OCI-LY3 (cell line): ENCODE results near the gene ADAMTS2.

Experiments
- H2AFZ ChIP-seq: fragments of 200-600, 300-600 bp; shearing (Covaris generic); 2 replicates; pipeline ENCODE4 v1.6.0; 2014; ENCODE audit warnings: antibody characterized with exemption, low read depth, low read length
- H3K27ac ChIP-seq: fragments of 200-600, 300-600 bp; sonication (generic); 2 replicates; pipeline ENCODE4 v1.5.1; 2014; ENCODE audit warnings: mild to moderate bottlenecking, low read length, moderate library complexity, mixed read lengths
- H3K27me3 ChIP-seq: fragments of 200-600, 300-600 bp; sonication (generic); 2 replicates; pipeline ENCODE4 v1.6.1; 2014; ENCODE audit warnings: low read depth, low read length, mixed read lengths
- H3K36me3 ChIP-seq: fragments of 200-600, 300-600 bp; sonication (generic); replicated peaks from 2 replicates; pipeline ENCODE3; 2014; ENCODE audit warnings: low read depth, low read length, mixed read lengths
- H3K4me1 ChIP-seq: fragments of 300-600, 200-600 bp; sonication (generic); 2 replicates; pipeline ENCODE4 v1.6.1; 2014; ENCODE audit warnings: low read length, mixed read lengths
- H3K4me2 ChIP-seq: fragments of 200-600, 300-600 bp; sonication (generic); 2 replicates; pipeline ENCODE4 v1.6.1; 2014; ENCODE audit warnings: low read length, mixed read lengths
- H3K4me3 ChIP-seq: fragments of 300-600, 200-600 bp; sonication (generic); 2 replicates; pipeline ENCODE4 v1.5.1; 2014; ENCODE audit warnings: antibody characterized with exemption, mild to moderate bottlenecking, low read length, moderate library complexity
- H3K79me2 ChIP-seq: fragments of 300-600, 200-600 bp; shearing (Covaris generic); 2 replicates; pipeline ENCODE4 v1.6.1; 2014; ENCODE audit warnings: mild to moderate bottlenecking, low read length, mixed read lengths
- H3K9ac ChIP-seq: fragments of 300-600, 200-600 bp; shearing (Covaris generic); 2 replicates; pipeline ENCODE4 v1.6.0; 2014; ENCODE audit warnings: mild to moderate bottlenecking, low read length, moderate library complexity
- H3K9me3 ChIP-seq: fragments of 200-600, 300-600 bp; shearing (Covaris generic); 2 replicates; pipeline ENCODE4 v1.6.1; 2014; ENCODE audit warnings: low read length, mixed read lengths; ENCODE audit not compliant: insufficient read depth
- H4K20me1 ChIP-seq: fragments of 200-600, 300-600 bp; sonication (generic); 2 replicates; pipeline ENCODE4 v1.6.1; 2016; ENCODE audit warnings: low read length, mixed read lengths; ENCODE audit not compliant: insufficient read depth
- CTCF ChIP-seq: fragments of 200-600, 300-600 bp; sonication (generic); IDR thresholded peaks from 2 replicates; pipeline ENCODE4 v1.5.1; 2014; ENCODE audit warnings: antibody characterized with exemption, low read length, low read depth
- EZH2phosphoT487 ChIP-seq: fragments of 200-600 bp; shearing (Covaris generic); IDR thresholded peaks from 2 replicates; pipeline ENCODE4 v1.6.1; 2018; ENCODE audit warnings: antibody characterized with exemption, mixed run types, low read depth

Gene ADAMTS2

GRCh38 chr5:179344431-179345182 lies 654 bp downstream of the ADAMTS2 start:
- Histone ChIP-seq H3K27me3 (no peaks in the 10 kb centered on the region), H3K4me1 (no peaks in the 10 kb centered on the region), H3K9ac (no peak overlapping the region), H3K27ac (no peak overlapping the region), H3K9me3 (no peaks in the 10 kb centered on the region), H3K4me2 (no peak overlapping the region), H2AFZ (no peak overlapping the region), H3K79me2 (no peaks in the 10 kb centered on the region), H3K4me3 (no peak overlapping the region), H4K20me1 (no peaks in the 10 kb centered on the region), H3K36me3 (no peaks in the 10 kb centered on the region)
- no peak for TF ChIP-seq CTCF
- no peak for TF ChIP-seq EZH2phosphoT487

- H4K20me1 ChIP-seq: no peaks in the 10 kb centered on the region
- H3K27me3 ChIP-seq: no peaks in the 10 kb centered on the region
- H3K9ac ChIP-seq: no peak overlapping the region
- H3K27ac ChIP-seq: no peak overlapping the region
- H3K4me3 ChIP-seq: no peak overlapping the region
- no peak overlapping the region for H3K4me2 ChIP-seq
- H3K9me3 ChIP-seq: no peaks in the 10 kb centered on the region
- TF ChIP-seq EZH2phosphoT487 (no peak), CTCF (no peak)
- no peaks in the 10 kb centered on the region for H3K36me3 ChIP-seq
- H3K4me1 ChIP-seq: no peaks in the 10 kb centered on the region
- H3K79me2 ChIP-seq: no peaks in the 10 kb centered on the region
- H2AFZ ChIP-seq: no peak overlapping the region
These were observed 1.4 kb downstream of the ADAMTS2 start for GRCh38 chr5:179343719-179344430.

- Histone ChIP-seq H3K36me3 (no peaks in the 10 kb centered on the region), H3K27me3 (no peaks in the 10 kb centered on the region), H3K9ac (no peak overlapping the region), H4K20me1 (no peaks in the 10 kb centered on the region), H3K4me3 (no peak overlapping the region), H3K9me3 (no peaks in the 10 kb centered on the region), H3K4me2 (no peak overlapping the region), H3K4me1 (no peaks in the 10 kb centered on the region), H2AFZ (no peak overlapping the region), H3K79me2 (no peaks in the 10 kb centered on the region), H3K27ac (no peak overlapping the region)
- TF ChIP-seq CTCF (no peak), EZH2phosphoT487 (no peak)
These were observed 2.1 kb downstream of the ADAMTS2 start for GRCh38 chr5:179343021-179343718.

GRCh38 chr5:179342577-179342976 lies 2.7 kb downstream of the ADAMTS2 start:
- Histone ChIP-seq H3K4me1 (no peaks in the 10 kb centered on the region), H3K27me3 (no peaks in the 10 kb centered on the region), H3K4me3 (no peak overlapping the region), H2AFZ (no peak overlapping the region), H4K20me1 (no peaks in the 10 kb centered on the region), H3K27ac (no peak overlapping the region), H3K9ac (no peak overlapping the region), H3K9me3 (no peaks in the 10 kb centered on the region), H3K79me2 (no peaks in the 10 kb centered on the region), H3K36me3 (no peaks in the 10 kb centered on the region), H3K4me2 (no peak overlapping the region)
- TF ChIP-seq EZH2phosphoT487: no peak
- no peak for TF ChIP-seq CTCF
